Caco-2 (cell line): ENCODE results near the gene KIFAP3. TPM values are rescaled to one million over a fixed set of nuclear protein-coding genes. Genes with fewer than 3 reads are reported as not detected.

Experiments used
- BruUV-seq: library from RNA; stranded (reverse); fragments of 400-500 nt; replicated peaks from 2 replicates; lab custom pipeline; 2021; lab: Mats Ljungman, UMichigan
- CTCF ChIA-PET: fragments of 300-600 bp; sonication (Branson Sonifier 250); formaldehyde crosslinking; loops from one replicate; lab custom pipeline; 2022; ENCODE audit warnings: antibody characterized with exemption; lab: Charles Lee
- POLR2A ChIA-PET: fragments of 300-600 bp; sonication (Branson Sonifier 250); formaldehyde crosslinking; loops from one replicate; lab custom pipeline; 2022; ENCODE audit warnings: antibody characterized with exemption; lab: Charles Lee
- DNase-seq, 2 experiments: peaks; one replicate each; pipeline versions ENCODE4 v3.0.0 to v3.0.0-alpha.2; 2020 to 2022
- H3K27me3 ChIP-seq: replicated peaks from 2 replicates; pipeline ENCODE4 v1.6.0; 2011; ENCODE audit warnings: low read length; ENCODE audit not compliant: control insufficient read depth, insufficient read depth
- H3K36me3 ChIP-seq: 2 replicates; pipeline ENCODE4 v1.5.1; 2011; ENCODE audit warnings: low read length; ENCODE audit not compliant: control insufficient read depth, insufficient read depth
- H3K4me1 ChIP-seq: fragments of 250-450 bp; sonication (Bioruptor Pico); 2 replicates; pipeline ENCODE4 v1.5.1; 2020; ENCODE audit warnings: mild to moderate bottlenecking
- H3K4me3 ChIP-seq: 2 replicates; pipeline ENCODE4 v1.5.1; 2011; ENCODE audit warnings: low read depth, mild to moderate bottlenecking, control low read depth, low read length
- H3K9me3 ChIP-seq: fragments of 250-450 bp; sonication (Bioruptor Pico); 2 replicates; pipeline ENCODE4 v1.5.1; 2020; ENCODE audit warnings: mild to moderate bottlenecking, moderate library complexity
- H3K27ac Mint-ChIP-seq: one replicate; pipeline ENCODE4 v1.8.0; 2022; ENCODE audit warnings: mixed read lengths; ENCODE audit not compliant: unreplicated experiment
- H3K27me3 Mint-ChIP-seq: one replicate; pipeline ENCODE4 v1.8.0; 2022; ENCODE audit warnings: mixed read lengths; ENCODE audit not compliant: insufficient read depth, unreplicated experiment
- H3K36me3 Mint-ChIP-seq: one replicate; pipeline ENCODE4 v1.8.0; 2022; ENCODE audit warnings: mild to moderate bottlenecking, mixed read lengths; ENCODE audit not compliant: insufficient read depth, unreplicated experiment
- H3K4me1 Mint-ChIP-seq: one replicate; pipeline ENCODE4 v1.8.0; 2022; ENCODE audit warnings: low read depth, mixed read lengths; ENCODE audit not compliant: unreplicated experiment
- H3K4me3 Mint-ChIP-seq: one replicate; pipeline ENCODE4 v1.8.0; 2022; ENCODE audit warnings: mild to moderate bottlenecking, moderate library complexity, mixed read lengths; ENCODE audit not compliant: unreplicated experiment
- H3K9me3 Mint-ChIP-seq: one replicate; pipeline ENCODE4 v1.8.0; 2022; ENCODE audit warnings: mixed read lengths; ENCODE audit not compliant: unreplicated experiment
- intact Hi-C: fragments of 100-400 bp; cut with micrococcal nuclease; formaldehyde crosslinking; loops from one replicate; pipeline ENCODE4 v1.10.0; 2022; ENCODE audit not compliant: unreplicated experiment
- total RNA-seq: library from RNA; stranded (reverse); gene quantifications from 2 replicates; pipeline ENCODE4 v1.2.3, GENCODE V29; 2022
- TF ChIP-seq, protein P1 (sequence below), 2 experiments: fragments of 200-600 bp in 1 of 2; IDR thresholded peaks; 1 replicate in 1 of 2; 2 replicates in 1 of 2; pipeline versions ENCODE4 v1.5.1 to v1.8.0; 2011 to 2022; ENCODE audit warnings: antibody characterized with exemption in 1 of 2, control low read depth in 1 of 2, inconsistent platforms in 1 of 2, low read depth in 1 of 2, low read length in 1 of 2, mild to moderate bottlenecking in 1 of 2, moderate library complexity in 1 of 2; ENCODE audit not compliant: insufficient read depth in 1 of 2, severe bottlenecking in 1 of 2, unreplicated experiment in 1 of 2

Gene KIFAP3
- total RNA-seq, 1 experiment from 2014 or later, result 10.9 TPM

DNA sequence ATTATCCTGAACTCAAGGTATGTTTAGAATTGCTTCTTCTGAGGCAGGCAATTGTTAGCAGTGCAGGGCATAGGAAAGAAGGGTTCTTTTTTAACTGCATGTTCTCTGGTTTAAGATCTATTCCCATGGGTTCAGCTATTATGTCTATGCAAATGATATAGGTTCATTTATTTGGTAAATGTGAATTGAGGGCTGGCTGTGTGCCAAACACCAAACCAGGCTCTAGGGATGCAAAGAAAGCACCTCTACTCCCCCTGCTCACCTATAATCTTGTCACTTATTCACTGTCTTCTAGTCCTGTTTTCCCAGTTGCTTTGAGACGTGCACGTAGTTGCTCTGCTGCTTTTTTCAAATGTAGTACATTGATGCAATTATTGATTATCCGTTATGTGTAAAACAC lies 691 bp upstream of the KIFAP3 start:
- Histone ChIP-seq H3K27me3 (no peaks in the 10 kb centered on the region), H3K4me1 (no peaks in the 10 kb centered on the region), H3K4me3 (peak overlapping the region; percentile 53; the same call in 1 of the 2 replicates), H3K36me3 (no peaks in the 10 kb centered on the region), H3K9me3 (no peaks in the 10 kb centered on the region)
- Mint-ChIP-seq H3K9me3 (no peaks in the 10 kb centered on the region), H3K27me3 (no peaks in the 10 kb centered on the region), H3K4me3 (peak overlapping the region; percentile 88), H3K4me1 (peaks cover 16% of the 10 kb centered on the region), H3K36me3 (no peaks in the 10 kb centered on the region), H3K27ac (no peak overlapping the region)
- ChIA-PET POLR2A (no interaction called here), CTCF (interaction anchor here (0.6 to 1.3 kb wide), 2 partner anchors 65 to 576 kb away, joined by 3 to 4 read pairs; no protein-coding TSS in a partner anchor)
- no TSS peak for BruUV-seq
- intact Hi-C loops, result loop anchor here (2.0 kb wide), 2 partner anchors 20 to 64 kb away; no protein-coding TSS in a partner anchor
- no peak for DNase-seq
- TF ChIP-seq, protein P1, sequence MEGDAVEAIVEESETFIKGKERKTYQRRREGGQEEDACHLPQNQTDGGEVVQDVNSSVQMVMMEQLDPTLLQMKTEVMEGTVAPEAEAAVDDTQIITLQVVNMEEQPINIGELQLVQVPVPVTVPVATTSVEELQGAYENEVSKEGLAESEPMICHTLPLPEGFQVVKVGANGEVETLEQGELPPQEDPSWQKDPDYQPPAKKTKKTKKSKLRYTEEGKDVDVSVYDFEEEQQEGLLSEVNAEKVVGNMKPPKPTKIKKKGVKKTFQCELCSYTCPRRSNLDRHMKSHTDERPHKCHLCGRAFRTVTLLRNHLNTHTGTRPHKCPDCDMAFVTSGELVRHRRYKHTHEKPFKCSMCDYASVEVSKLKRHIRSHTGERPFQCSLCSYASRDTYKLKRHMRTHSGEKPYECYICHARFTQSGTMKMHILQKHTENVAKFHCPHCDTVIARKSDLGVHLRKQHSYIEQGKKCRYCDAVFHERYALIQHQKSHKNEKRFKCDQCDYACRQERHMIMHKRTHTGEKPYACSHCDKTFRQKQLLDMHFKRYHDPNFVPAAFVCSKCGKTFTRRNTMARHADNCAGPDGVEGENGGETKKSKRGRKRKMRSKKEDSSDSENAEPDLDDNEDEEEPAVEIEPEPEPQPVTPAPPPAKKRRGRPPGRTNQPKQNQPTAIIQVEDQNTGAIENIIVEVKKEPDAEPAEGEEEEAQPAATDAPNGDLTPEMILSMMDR (IDR thresholded peaks at IDR 0.05; ENCODE audit: insufficient read depth in 1 of 2, low read depth in 1 of 2, low read length in 1 of 2, severe bottlenecking in 1 of 2, unreplicated experiment in 1 of 2), result no peak

DNA sequence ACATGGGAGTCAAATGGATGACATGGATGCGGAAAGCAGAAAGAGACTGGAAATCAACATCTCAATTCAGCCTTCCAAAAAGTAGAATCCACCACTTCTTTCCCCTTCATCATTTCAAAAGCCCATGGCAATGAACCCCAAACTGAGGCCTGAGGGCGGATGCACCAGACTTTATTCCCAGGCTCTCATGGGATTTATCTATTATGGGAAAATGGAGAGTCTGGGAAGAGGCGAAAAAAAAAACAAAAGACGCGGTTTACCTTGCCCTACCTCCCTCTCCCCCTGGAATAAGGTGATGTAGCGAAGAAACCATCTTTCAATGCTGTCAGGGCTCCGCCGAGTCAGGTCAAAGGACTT lies 624 bp downstream of the KIFAP3 start:
- H3K27ac Mint-ChIP-seq, result peak overlapping the region; percentile 85
- intact Hi-C loops, result loop anchor here (1.0 to 2.0 kb wide), 4 partner anchors 21 to 180 kb away; no protein-coding TSS in a partner anchor
- no peaks in the 10 kb centered on the region for H3K36me3 Mint-ChIP-seq
- no peaks in the 10 kb centered on the region for H3K27me3 Mint-ChIP-seq
- H3K27me3 ChIP-seq, result no peaks in the 10 kb centered on the region
- H3K4me1 ChIP-seq, result no peaks in the 10 kb centered on the region
- DNase-seq, result no peak
- H3K36me3 ChIP-seq, result no peaks in the 10 kb centered on the region
- peak overlapping the region; percentile 53 for H3K4me3 ChIP-seq
- TF ChIP-seq, protein P1 (IDR thresholded peaks at IDR 0.05; ENCODE audit: insufficient read depth in 1 of 2, low read depth in 1 of 2, low read length in 1 of 2, severe bottlenecking in 1 of 2, unreplicated experiment in 1 of 2), result no peak
- no peaks in the 10 kb centered on the region for H3K9me3 Mint-ChIP-seq
- POLR2A ChIA-PET, result interaction anchor here (1.0 kb wide), 1 partner anchor 180 kb away, joined by 4 read pairs; the partner anchor contains the start of gene SCYL3
- H3K9me3 ChIP-seq, result no peaks in the 10 kb centered on the region
- CTCF ChIA-PET, result interaction anchor here (0.6 to 1.3 kb wide), 2 partner anchors 64 to 244 kb away, joined by 3 read pairs; no protein-coding TSS in a partner anchor
- H3K4me1 Mint-ChIP-seq, result peaks cover 16% of the 10 kb centered on the region
- BruUV-seq, result TSS peak; percentile 49
- peak overlapping the region; percentile 88 for H3K4me3 Mint-ChIP-seq

DNA sequence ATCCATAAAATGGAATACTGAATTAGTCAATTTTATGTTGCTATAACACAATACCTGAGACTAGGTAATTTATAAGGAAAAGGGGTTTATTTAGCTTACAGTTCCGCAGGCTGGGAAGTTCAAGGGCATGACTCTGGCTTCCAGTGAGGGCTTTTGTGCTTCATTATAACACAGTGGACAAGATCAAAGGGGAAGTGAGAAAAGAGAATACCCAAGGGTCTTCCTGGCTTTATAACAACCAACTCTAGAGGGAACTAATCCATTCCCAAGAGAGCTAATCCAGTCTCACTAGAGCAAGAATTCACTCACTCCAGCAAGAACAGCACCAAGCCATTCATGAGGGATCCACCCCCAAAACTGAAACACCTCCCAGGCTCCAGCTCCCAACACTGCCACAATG lies 3.1 kb downstream of the KIFAP3 start:
- H3K27me3 ChIP-seq, result no peaks in the 10 kb centered on the region
- intact Hi-C loops, result no loop called here
- Mint-ChIP-seq H3K36me3 (no peaks in the 10 kb centered on the region), H3K4me3 (no peak overlapping the region), H3K27me3 (no peaks in the 10 kb centered on the region), H3K9me3 (no peaks in the 10 kb centered on the region), H3K4me1 (peaks cover 27% of the 10 kb centered on the region), H3K27ac (no peak overlapping the region)
- BruUV-seq, result no TSS peak
- no peaks in the 10 kb centered on the region for H3K36me3 ChIP-seq
- H3K4me1 ChIP-seq, result peaks cover 6% of the 10 kb centered on the region; the same call in 1 of the 2 replicates
- no peaks in the 10 kb centered on the region for H3K9me3 ChIP-seq
- TF ChIP-seq, protein P1 (IDR thresholded peaks at IDR 0.05; ENCODE audit: insufficient read depth in 1 of 2, low read depth in 1 of 2, low read length in 1 of 2, severe bottlenecking in 1 of 2, unreplicated experiment in 1 of 2), result no peak
- CTCF ChIA-PET, result no interaction called here
- H3K4me3 ChIP-seq, result no peak overlapping the region
- DNase-seq, result no peak
- POLR2A ChIA-PET, result no interaction called here
